Measurements from ENCODE around the gene FRMD4B. TPM values are rescaled to one million over a fixed set of nuclear protein-coding genes. Genes with fewer than 3 reads are reported as not detected.

FRMD4B gene
- total and polyA plus RNA-seq, 4 donors = 16.6 to 96.4 (median 39.0) TPM

DNA sequence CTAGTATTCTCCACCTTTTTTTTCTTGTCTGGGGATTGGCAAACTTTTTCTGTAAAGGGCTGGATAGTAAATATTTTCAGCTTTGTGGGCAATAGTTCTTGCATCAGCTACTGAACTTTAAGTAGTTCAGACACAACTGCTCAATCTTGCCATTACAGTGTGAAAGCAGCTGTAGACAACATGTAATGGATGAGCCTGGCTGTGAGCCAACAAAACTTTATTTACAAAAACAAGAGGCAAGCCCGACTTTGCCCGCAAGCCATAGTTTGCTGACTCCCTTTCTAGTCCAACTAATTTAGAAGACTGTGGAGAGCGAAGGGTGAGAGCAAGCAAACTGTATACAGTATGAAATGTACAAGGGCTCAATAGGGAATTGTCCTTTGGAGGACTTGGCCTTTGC lies 6.2 kb downstream of the FRMD4B start:
- Histone ChIP-seq H3K27me3 (ENCODE audit: control insufficient read depth in 3 of 3, insufficient read depth in 3 of 3, low read length in 2 of 3) (no peaks in the 10 kb centered on the region), H3K4me1 (ENCODE audit: control insufficient read depth in 5 of 5, insufficient read depth in 5 of 5, low read length in 5 of 5) (peaks cover 0 to 30% (median 17%) of the 10 kb centered on the region in 5 donors), H3K36me3 (ENCODE audit: control insufficient read depth in 4 of 4, insufficient read depth in 4 of 4, low read length in 4 of 4) (no peaks in the 10 kb centered on the region), H3K9me3 (ENCODE audit: control insufficient read depth in 4 of 4, insufficient read depth in 3 of 4, low read length in 3 of 4) (no peaks in the 10 kb centered on the region), H3K27ac (ENCODE audit: low read depth in 1 of 2, low read length in 1 of 2) (no peak overlapping the region), H3K4me3 (no peak overlapping the region), H3K9ac (ENCODE audit: insufficient read depth in 1 of 2, low read length in 2 of 2) (no peak overlapping the region)
- ATAC-seq (ENCODE audit: insufficient read depth, low FRiP score) (no peak), DNase-seq (peak in 2 of 3 donors; percentile 50 to 67)
- WGBS, 2 donors = 55 to 77% methylated on average over 3 of the region's 3 CpGs
- TF ChIP-seq, protein P1, sequence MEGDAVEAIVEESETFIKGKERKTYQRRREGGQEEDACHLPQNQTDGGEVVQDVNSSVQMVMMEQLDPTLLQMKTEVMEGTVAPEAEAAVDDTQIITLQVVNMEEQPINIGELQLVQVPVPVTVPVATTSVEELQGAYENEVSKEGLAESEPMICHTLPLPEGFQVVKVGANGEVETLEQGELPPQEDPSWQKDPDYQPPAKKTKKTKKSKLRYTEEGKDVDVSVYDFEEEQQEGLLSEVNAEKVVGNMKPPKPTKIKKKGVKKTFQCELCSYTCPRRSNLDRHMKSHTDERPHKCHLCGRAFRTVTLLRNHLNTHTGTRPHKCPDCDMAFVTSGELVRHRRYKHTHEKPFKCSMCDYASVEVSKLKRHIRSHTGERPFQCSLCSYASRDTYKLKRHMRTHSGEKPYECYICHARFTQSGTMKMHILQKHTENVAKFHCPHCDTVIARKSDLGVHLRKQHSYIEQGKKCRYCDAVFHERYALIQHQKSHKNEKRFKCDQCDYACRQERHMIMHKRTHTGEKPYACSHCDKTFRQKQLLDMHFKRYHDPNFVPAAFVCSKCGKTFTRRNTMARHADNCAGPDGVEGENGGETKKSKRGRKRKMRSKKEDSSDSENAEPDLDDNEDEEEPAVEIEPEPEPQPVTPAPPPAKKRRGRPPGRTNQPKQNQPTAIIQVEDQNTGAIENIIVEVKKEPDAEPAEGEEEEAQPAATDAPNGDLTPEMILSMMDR (IDR thresholded peaks at IDR 0.05; ENCODE audit: control extremely low read depth, extremely low read depth) = no peak

DNA sequence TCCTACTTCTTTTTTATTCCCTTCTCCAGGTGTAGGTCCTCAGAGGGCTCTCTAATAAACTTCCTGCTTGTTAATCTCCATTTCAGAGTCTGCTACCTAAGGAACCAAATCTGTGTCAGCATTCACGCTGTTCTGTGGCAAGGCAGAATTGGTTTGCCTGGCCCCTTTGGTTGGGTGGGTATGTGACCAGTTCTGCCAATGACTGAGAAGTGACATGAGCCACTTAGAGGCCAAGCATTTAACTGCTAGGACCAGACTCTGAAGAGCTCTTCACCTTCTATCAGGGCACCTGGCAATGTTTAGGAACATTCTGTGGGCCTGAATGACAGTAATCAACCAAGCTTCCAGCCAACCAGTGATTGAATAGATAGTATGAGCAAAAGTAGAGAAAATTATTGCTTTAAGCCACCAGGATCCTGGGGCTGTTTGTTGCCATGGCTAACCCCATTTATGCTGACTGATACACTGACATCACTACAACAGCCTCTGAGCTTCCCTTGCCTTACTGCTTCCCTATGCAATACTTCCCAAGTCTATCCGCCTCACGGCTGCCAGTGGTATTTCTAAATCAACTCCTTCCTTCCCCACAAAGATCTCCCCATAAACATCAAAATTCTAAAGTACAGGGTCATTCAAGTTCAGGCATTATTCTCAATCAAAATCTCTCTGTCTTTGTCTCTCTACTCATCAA lies 7.6 kb downstream of the FRMD4B start:
- Histone ChIP-seq H3K9ac (ENCODE audit: insufficient read depth in 1 of 2, low read length in 2 of 2) (no peak overlapping the region), H3K4me1 (ENCODE audit: control insufficient read depth in 5 of 5, insufficient read depth in 5 of 5, low read length in 5 of 5) (peaks cover 0 to 21% (median 14%) of the 10 kb centered on the region in 5 donors), H3K27ac (ENCODE audit: low read depth in 1 of 2, low read length in 1 of 2) (no peak overlapping the region), H3K4me3 (no peak overlapping the region), H3K36me3 (ENCODE audit: control insufficient read depth in 4 of 4, insufficient read depth in 4 of 4, low read length in 4 of 4) (no peaks in the 10 kb centered on the region), H3K9me3 (ENCODE audit: control insufficient read depth in 4 of 4, insufficient read depth in 3 of 4, low read length in 3 of 4) (no peaks in the 10 kb centered on the region), H3K27me3 (ENCODE audit: control insufficient read depth in 3 of 3, insufficient read depth in 3 of 3, low read length in 2 of 3) (no peaks in the 10 kb centered on the region)
- DNase-seq (no peak), ATAC-seq (ENCODE audit: insufficient read depth, low FRiP score) (peak; percentile 46)
- 49 to 72% methylated on average over 3 of the region's 3 CpGs for WGBS, 2 donors
- TF ChIP-seq, protein P1 (IDR thresholded peaks at IDR 0.05; ENCODE audit: control extremely low read depth, extremely low read depth) = no peak

DNA sequence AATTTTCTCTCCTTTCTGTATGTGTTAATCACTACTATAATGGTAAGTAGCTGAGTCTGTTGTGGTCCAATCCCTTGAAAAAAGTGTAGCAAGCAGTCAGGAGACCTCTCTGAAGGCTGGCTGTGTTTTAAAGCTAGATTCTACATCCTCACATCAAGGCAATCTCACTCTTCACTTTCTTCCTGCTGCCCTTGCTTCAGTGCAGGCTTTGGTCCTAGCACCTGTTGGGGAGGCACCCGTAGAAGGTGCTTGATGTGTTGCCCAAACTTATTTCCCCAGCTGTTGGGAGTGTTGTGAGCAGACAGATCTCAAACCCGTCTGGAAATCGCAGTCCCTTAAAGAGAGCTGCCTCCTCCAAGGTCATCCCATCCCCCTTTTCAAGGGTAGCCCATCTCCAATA lies 8.6 kb downstream of the FRMD4B start:
- TF ChIP-seq, protein P1 (IDR thresholded peaks at IDR 0.05; ENCODE audit: control extremely low read depth, extremely low read depth) = no peak
- H3K4me3 ChIP-seq = no peak overlapping the region
- DNase-seq (no peak), ATAC-seq (ENCODE audit: insufficient read depth, low FRiP score) (no peak)
- 74 to 79% methylated on average over 3 of the region's 3 CpGs for WGBS, 2 donors
- H3K9ac ChIP-seq (ENCODE audit: insufficient read depth in 1 of 2, low read length in 2 of 2) = no peak overlapping the region
- H3K4me1 ChIP-seq (ENCODE audit: control insufficient read depth in 5 of 5, insufficient read depth in 5 of 5, low read length in 5 of 5) = peaks cover 0 to 25% (median 14%) of the 10 kb centered on the region in 5 donors
- H3K36me3 ChIP-seq (ENCODE audit: control insufficient read depth in 4 of 4, insufficient read depth in 4 of 4, low read length in 4 of 4) = no peaks in the 10 kb centered on the region
- H3K9me3 ChIP-seq (ENCODE audit: control insufficient read depth in 4 of 4, insufficient read depth in 3 of 4, low read length in 3 of 4) = no peaks in the 10 kb centered on the region
- H3K27ac ChIP-seq (ENCODE audit: low read depth in 1 of 2, low read length in 1 of 2) = peak overlapping the region in 1 of 2 donors; percentile 7
- H3K27me3 ChIP-seq (ENCODE audit: control insufficient read depth in 3 of 3, insufficient read depth in 3 of 3, low read length in 2 of 3) = no peaks in the 10 kb centered on the region
